ENCODE results near the gene TSPAN18.

The TSPAN18 gene

DNA sequence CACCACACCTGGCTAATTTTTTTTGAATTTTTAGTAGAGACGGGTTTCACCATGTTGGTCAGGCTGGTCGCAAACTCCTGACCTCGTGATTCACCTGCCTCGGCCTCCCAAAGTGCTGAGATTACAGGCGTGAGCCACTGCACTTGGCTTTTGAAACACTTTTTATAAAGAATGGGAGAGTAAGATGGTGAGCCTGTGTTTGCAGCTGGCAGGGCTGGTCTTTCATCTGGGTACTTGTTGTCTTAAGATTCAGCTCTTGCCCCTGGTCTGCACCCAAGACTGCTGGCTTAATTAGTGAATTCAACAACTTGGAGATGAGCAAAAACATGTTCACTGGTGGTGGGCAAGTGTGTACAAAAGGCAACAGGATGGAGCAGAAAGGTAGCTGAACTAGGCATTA is 4.0 kb downstream of the TSPAN18 start:
- Histone ChIP-seq H3K4me1 (ENCODE audit: insufficient read depth, low read length, severe bottlenecking) (peaks cover 18% of the 10 kb centered on the region), H3K27ac (ENCODE audit: low read depth, low read length, poor library complexity, severe bottlenecking) (no peak overlapping the region), H3K27me3 (ENCODE audit: insufficient read depth, low read length) (0 out of 2 replicates have a peak, but pooled peaks cover 3% of the 10 kb centered on the region)

DNA sequence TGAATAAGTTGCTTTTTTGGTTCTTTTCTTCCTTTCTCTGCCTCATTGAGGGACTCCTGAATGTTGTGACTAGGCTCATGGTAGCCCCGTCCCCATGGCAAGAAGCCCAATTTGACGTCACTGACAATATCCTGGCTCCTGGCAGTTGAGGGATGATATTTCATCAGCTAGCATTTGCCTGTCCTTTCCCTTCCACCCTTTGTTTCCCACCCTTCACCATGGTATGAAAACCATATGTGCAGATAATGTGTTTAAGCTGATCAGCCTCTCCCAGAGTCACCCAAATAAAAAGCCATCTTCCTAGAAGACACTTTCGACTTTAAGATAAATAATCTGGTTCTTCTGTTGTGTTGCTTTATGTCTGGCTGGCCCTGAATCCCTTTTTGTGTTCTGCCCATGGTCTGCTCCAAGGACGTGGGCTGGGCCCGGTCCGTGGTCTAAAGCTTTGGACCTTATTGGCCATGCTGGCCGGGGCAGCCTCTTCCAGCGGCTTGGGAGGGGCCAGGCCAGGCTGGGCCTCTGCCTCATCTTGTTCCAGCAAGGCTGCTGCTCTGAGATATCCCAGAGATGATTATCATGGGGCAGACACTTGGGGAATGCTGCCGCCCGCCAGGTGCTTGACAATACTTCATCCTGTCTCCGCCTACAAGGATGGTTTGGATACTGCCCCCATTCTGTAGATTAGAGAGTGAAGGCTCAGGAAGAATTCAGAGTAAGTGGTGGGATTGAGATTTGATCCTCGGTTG is 5.1 kb downstream of the TSPAN18 start:
- Histone ChIP-seq H3K27me3 (ENCODE audit: insufficient read depth, low read length) (0 out of 2 replicates have a peak, but pooled peaks cover 3% of the 10 kb centered on the region), H3K9me3 (ENCODE audit: low read length) (no peaks in the 10 kb centered on the region), H3K36me3 (ENCODE audit: insufficient read depth, low read length) (no peaks in the 10 kb centered on the region), H3K9ac (ENCODE audit: low read length) (no peak overlapping the region), H3K79me2 (ENCODE audit: insufficient read depth, low read length) (no peaks in the 10 kb centered on the region), H3K4me2 (ENCODE audit: low read length) (no peak overlapping the region), H4K20me1 (ENCODE audit: insufficient read depth, low read length) (no peaks in the 10 kb centered on the region), H3K4me1 (ENCODE audit: insufficient read depth, low read length, severe bottlenecking) (peaks cover 10% of the 10 kb centered on the region), H3F3A (ENCODE audit: insufficient read depth, low read length) (no peaks in the 10 kb centered on the region), H3K27ac (ENCODE audit: low read depth, low read length, poor library complexity, severe bottlenecking) (no peak overlapping the region), H3K9me2 (ENCODE audit: low read depth, low read length) (no peaks in the 10 kb centered on the region), H2AFZ (ENCODE audit: low read length) (no peak overlapping the region), H3K4me3 (ENCODE audit: low read depth, low read length, poor library complexity, severe bottlenecking) (no peak overlapping the region)
- no peak for TF ChIP-seq EZH2 (IDR thresholded peaks at IDR 0.05; ENCODE audit: borderline replicate concordance, low read length)
- TF ChIP-seq CTCF (IDR thresholded peaks at IDR 0.05; ENCODE audit: low read length): no peak

More for the DNA sequence above, 4.0 kb downstream of the TSPAN18 start:
- Histone ChIP-seq H3K79me2 (ENCODE audit: insufficient read depth, low read length) (no peaks in the 10 kb centered on the region), H3K9ac (ENCODE audit: low read length) (no peak overlapping the region), H3K4me2 (ENCODE audit: low read length) (no peak overlapping the region), H4K20me1 (ENCODE audit: insufficient read depth, low read length) (no peaks in the 10 kb centered on the region), H3K36me3 (ENCODE audit: insufficient read depth, low read length) (no peaks in the 10 kb centered on the region), H3K9me2 (ENCODE audit: low read depth, low read length) (no peaks in the 10 kb centered on the region), H2AFZ (ENCODE audit: low read length) (no peak overlapping the region), H3K9me3 (ENCODE audit: low read length) (no peaks in the 10 kb centered on the region), H3F3A (ENCODE audit: insufficient read depth, low read length) (no peaks in the 10 kb centered on the region), H3K4me3 (ENCODE audit: low read depth, low read length, poor library complexity, severe bottlenecking) (no peak overlapping the region)
- TF ChIP-seq EZH2 (IDR thresholded peaks at IDR 0.05; ENCODE audit: borderline replicate concordance, low read length) (no peak), CTCF (IDR thresholded peaks at IDR 0.05; ENCODE audit: low read length) (no peak)

DNA sequence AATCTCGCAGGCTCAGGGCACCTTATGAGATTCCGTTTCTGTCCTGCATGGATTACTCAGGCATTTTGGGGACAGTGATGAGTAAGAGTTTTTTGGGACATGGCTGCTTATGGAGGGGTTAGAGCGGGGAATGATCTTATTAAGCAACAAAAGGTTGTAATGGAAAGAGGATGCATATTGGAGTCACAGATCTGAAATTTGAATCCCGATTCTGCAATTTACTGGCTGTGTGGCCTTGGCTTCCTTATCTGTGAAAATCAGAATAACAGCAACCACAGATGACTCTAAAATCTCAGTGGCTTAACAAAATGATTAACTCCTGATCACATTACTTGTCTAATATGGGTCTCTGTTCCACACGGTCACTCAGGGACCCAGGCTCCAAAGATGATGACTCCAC is 5.8 kb downstream of the TSPAN18 start:
- Histone ChIP-seq H2AFZ (ENCODE audit: low read length) (no peak overlapping the region), H3K79me2 (ENCODE audit: insufficient read depth, low read length) (no peaks in the 10 kb centered on the region), H3K4me3 (ENCODE audit: low read depth, low read length, poor library complexity, severe bottlenecking) (no peak overlapping the region), H3K9me3 (ENCODE audit: low read length) (no peaks in the 10 kb centered on the region), H3K4me1 (ENCODE audit: insufficient read depth, low read length, severe bottlenecking) (peaks cover 4% of the 10 kb centered on the region), H4K20me1 (ENCODE audit: insufficient read depth, low read length) (no peaks in the 10 kb centered on the region), H3K4me2 (ENCODE audit: low read length) (no peak overlapping the region), H3K36me3 (ENCODE audit: insufficient read depth, low read length) (no peaks in the 10 kb centered on the region), H3K27me3 (ENCODE audit: insufficient read depth, low read length) (0 out of 2 replicates have a peak, but pooled peaks cover 3% of the 10 kb centered on the region), H3K27ac (ENCODE audit: low read depth, low read length, poor library complexity, severe bottlenecking) (no peak overlapping the region), H3K9ac (ENCODE audit: low read length) (no peak overlapping the region), H3K9me2 (ENCODE audit: low read depth, low read length) (no peaks in the 10 kb centered on the region), H3F3A (ENCODE audit: insufficient read depth, low read length) (no peaks in the 10 kb centered on the region)
- no peak for TF ChIP-seq CTCF (IDR thresholded peaks at IDR 0.05; ENCODE audit: low read length)

All from OCI-LY1 (cell line).